NCI-H1694 (cell line): ENCODE measurements around the gene CADPS.

Experiments used
- DNase-seq: peaks from one replicate; lab custom pipeline; 2025; lab: John Stamatoyannopoulos, UW

Gene CADPS

GRCh38 chr3:62812631-62813030, 62.6 kb downstream of the CADPS start:
- no peak for DNase-seq

GRCh38 chr3:62811119-62811518, 64.1 kb downstream of the CADPS start:
- DNase-seq = no peak

GRCh38 chr3:62809369-62809768, 65.8 kb downstream of the CADPS start:
- no peak for DNase-seq

- no peak for DNase-seq
Observed at GRCh38 chr3:62805580-62806277, 69.5 kb downstream of the CADPS start.

GRCh38 chr3:62805106-62805505, 70.1 kb downstream of the CADPS start:
- no peak for DNase-seq

- DNase-seq = no peak
Observed at GRCh38 chr3:62803276-62803675, 71.9 kb downstream of the CADPS start.

- no peak for DNase-seq
Observed at GRCh38 chr3:62798000-62798399, 77.2 kb downstream of the CADPS start.

- no peak for DNase-seq
Observed at GRCh38 chr3:62797132-62797531, 78.1 kb downstream of the CADPS start.

GRCh38 chr3:62795978-62796657, 79.1 kb downstream of the CADPS start:
- no peak for DNase-seq

- DNase-seq = no peak
Observed at GRCh38 chr3:62793946-62794345, 81.3 kb downstream of the CADPS start.

GRCh38 chr3:62785384-62785783, 89.8 kb downstream of the CADPS start:
- DNase-seq = no peak

GRCh38 chr3:62781121-62781520, 94.1 kb downstream of the CADPS start:
- no peak for DNase-seq

- DNase-seq = no peak
Observed at GRCh38 chr3:62777674-62778073, 97.5 kb downstream of the CADPS start.

- no peak for DNase-seq
Observed at GRCh38 chr3:62777130-62777529, 98.1 kb downstream of the CADPS start.

- DNase-seq = no peak
Observed at GRCh38 chr3:62774221-62774620, 101.0 kb downstream of the CADPS start.

- no peak for DNase-seq
Observed at GRCh38 chr3:62771331-62772072, 103.7 kb downstream of the CADPS start.

- DNase-seq = no peak
Observed at GRCh38 chr3:62768896-62769295, 106.3 kb downstream of the CADPS start.

GRCh38 chr3:62761711-62762110, 113.5 kb downstream of the CADPS start:
- no peak for DNase-seq

- DNase-seq = no peak
Observed at GRCh38 chr3:62761311-62761710, 113.9 kb downstream of the CADPS start.

- no peak for DNase-seq
Observed at GRCh38 chr3:62758296-62759066, 116.7 kb downstream of the CADPS start.

- no peak for DNase-seq
Observed at GRCh38 chr3:62757045-62757444, 118.2 kb downstream of the CADPS start.

GRCh38 chr3:62755285-62755684, 119.9 kb downstream of the CADPS start:
- no peak for DNase-seq
